CD14-positive monocyte (primary cell): ENCODE data around the gene TBCD. TPM values are rescaled to one million over a fixed set of nuclear protein-coding genes. Genes with fewer than 3 reads are reported as not detected.

ENCODE experiments used
- DNase-seq, 3 donors: peaks; one replicate each; pipeline ENCODE4 v3.0.0-alpha.2; 2011 to 2022
- H2AFZ ChIP-seq: 2 replicates; pipeline ENCODE4 v1.6.0; 2012; ENCODE audit warnings: mild to moderate bottlenecking, low read depth, low read length, inconsistent platforms; ENCODE audit not compliant: insufficient read depth, poor library complexity, severe bottlenecking
- H3K27ac ChIP-seq, 2 donors: 1 replicate in 1 of 2; 2 replicates in 1 of 2; pipeline ENCODE4 v1.5.1; 2012 to 2013; ENCODE audit warnings: low read length in 2 of 2, control low read depth in 1 of 2, inconsistent platforms in 1 of 2, low read depth in 1 of 2, mild to moderate bottlenecking in 1 of 2
- H3K27me3 ChIP-seq, 2 donors: one replicate each; pipeline versions ENCODE4 v1.6.0 to v1.6.1; 2011 to 2013; ENCODE audit warnings: low read length in 2 of 2; ENCODE audit not compliant: control insufficient read depth in 2 of 2, insufficient read depth in 2 of 2
- H3K36me3 ChIP-seq, 2 donors: replicated peaks in 1 of 2; 1 replicate in 1 of 2; 2 replicates in 1 of 2; pipeline versions ENCODE4 v1.5.1 to v1.6.1; 2012 to 2013; ENCODE audit warnings: low read length in 2 of 2, control low read depth in 1 of 2, inconsistent platforms in 1 of 2, mild to moderate bottlenecking in 1 of 2; ENCODE audit not compliant: insufficient read depth in 2 of 2, control insufficient read depth in 1 of 2
- H3K4me1 ChIP-seq, 2 donors: 1 replicate in 1 of 2; 2 replicates in 1 of 2; pipeline versions ENCODE4 v1.5.1 to v1.6.1; 2012 to 2013; ENCODE audit warnings: low read length in 2 of 2, control low read depth in 1 of 2, inconsistent platforms in 1 of 2, mild to moderate bottlenecking in 1 of 2, moderate library complexity in 1 of 2; ENCODE audit not compliant: insufficient read depth in 2 of 2, control insufficient read depth in 1 of 2
- H3K4me2 ChIP-seq: replicated peaks from 2 replicates; pipeline ENCODE3; 2012; ENCODE audit warnings: low read length, moderate library complexity, mild to moderate bottlenecking; ENCODE audit not compliant: poor library complexity, severe bottlenecking; ENCODE audit errors: extremely low read depth
- H3K4me3 ChIP-seq, 3 experiments: fragments of 200-600 bp in 1 of 3; sonication (generic) in 1 of 3; replicated peaks in 1 of 3; 1 replicate in 2 of 3; 2 replicates in 1 of 3; pipeline ENCODE4 v1.5.1; 2011 to 2013; ENCODE audit warnings: low read length in 3 of 3, mild to moderate bottlenecking in 3 of 3, control low read depth in 2 of 3, low read depth in 2 of 3, inconsistent platforms in 1 of 3, moderate library complexity in 1 of 3
- H3K79me2 ChIP-seq: 2 replicates; pipeline ENCODE4 v1.6.0; 2012; ENCODE audit warnings: mild to moderate bottlenecking, control low read depth, inconsistent platforms, low read length, moderate library complexity; ENCODE audit not compliant: insufficient read depth
- H3K9ac ChIP-seq: 2 replicates; pipeline ENCODE4 v1.6.0; 2017; ENCODE audit warnings: low read length, mild to moderate bottlenecking; ENCODE audit not compliant: insufficient read depth, poor library complexity, severe bottlenecking
- H3K9me3 ChIP-seq, 2 donors: replicated peaks in 1 of 2; 1 replicate in 1 of 2; 2 replicates in 1 of 2; pipeline versions ENCODE4 v1.5.1 to v1.6.1; 2012 to 2013; ENCODE audit warnings: low read length in 2 of 2, control low read depth in 1 of 2; ENCODE audit not compliant: control insufficient read depth in 1 of 2, insufficient read depth in 1 of 2
- H4K20me1 ChIP-seq: 2 replicates; pipeline ENCODE4 v1.6.0; 2012; ENCODE audit warnings: mild to moderate bottlenecking, low read length, control low read depth, moderate library complexity; ENCODE audit not compliant: insufficient read depth
- H3K27ac Mint-ChIP-seq, 7 donors: one replicate each; pipeline ENCODE4 v1.8.0; 2020; ENCODE audit warnings: mild to moderate bottlenecking in 7 of 7, mixed read lengths in 7 of 7, moderate library complexity in 6 of 7, inconsistent platforms in 2 of 7
- H3K27me3 Mint-ChIP-seq, 3 donors: one replicate each; pipeline ENCODE4 v1.8.0; 2021 to 2022; ENCODE audit warnings: low read depth in 3 of 3, mild to moderate bottlenecking in 3 of 3, mixed read lengths in 3 of 3, moderate library complexity in 3 of 3, inconsistent platforms in 1 of 3
- H3K36me3 Mint-ChIP-seq, 2 donors: one replicate each; pipeline ENCODE4 v1.8.0; 2020; ENCODE audit warnings: mixed read lengths in 2 of 2, inconsistent platforms in 1 of 2, mild to moderate bottlenecking in 1 of 2
- H3K4me1 Mint-ChIP-seq: one replicate; pipeline ENCODE4 v1.8.0; 2020; ENCODE audit warnings: mild to moderate bottlenecking, mixed read lengths
- H3K4me3 Mint-ChIP-seq, 2 donors: one replicate each; pipeline ENCODE4 v1.8.0; 2020; ENCODE audit warnings: mild to moderate bottlenecking in 2 of 2, mixed read lengths in 2 of 2, moderate library complexity in 1 of 2
- H3K9me3 Mint-ChIP-seq, 7 donors: one replicate each; pipeline ENCODE4 v1.8.0; 2020 to 2022; ENCODE audit warnings: mixed read lengths in 7 of 7, mild to moderate bottlenecking in 6 of 7, moderate library complexity in 6 of 7, inconsistent platforms in 2 of 7
- WGBS: methylation state at CpG from one replicate; pipeline ENCODE4 v1.1.5; 2013; ENCODE audit warnings: missing lambda C conversion rate; ENCODE audit not compliant: insufficient coverage; 5-methylcytosine and 5-hydroxymethylcytosine counted together
- intact Hi-C, 2 donors: fragments of 100-400 bp; cut with micrococcal nuclease; formaldehyde crosslinking; loops; one replicate each; pipeline versions ENCODE4 v1.15.0 to v1.15.1; 2023
- polyA plus RNA-seq, 3 donors: library from polyadenylated mRNA; depleted of rRNA in 1 of 3; unstranded in 2 of 3; stranded (reverse) in 1 of 3; fragments of 300-500 nt in 2 of 3; fragments of >200 nt in 1 of 3; fragmentation: Illumina TruSeq in 2 of 3; gene quantifications; 1 replicate in 2 of 3; 2 replicates in 1 of 3; pipeline ENCODE4 v1.2.3, GENCODE V29; 2012 to 2021
- TF ChIP-seq, protein P1 (sequence below): fragments of 200-600 bp; IDR thresholded peaks from one replicate; pipeline ENCODE4 v1.8.0; 2022; ENCODE audit warnings: antibody characterized with exemption, mild to moderate bottlenecking

TBCD gene
- polyA plus RNA-seq, 3 donors: 54.7 to 74.0 (median 66.6) TPM

GRCh38 chr17:82895087-82895486 is 143.2 kb downstream of the TBCD start:
- intact Hi-C loops: no loop called here
- Histone ChIP-seq H2AFZ (no peak overlapping the region), H3K4me1 (peaks cover 0 to 4% of the 10 kb centered on the region in 2 donors), H3K27ac (no peak overlapping the region), H3K9me3 (no peaks in the 10 kb centered on the region), H3K36me3 (peaks cover 18 to 49% of the 10 kb centered on the region in 2 donors), H3K27me3 (no peaks in the 10 kb centered on the region), H4K20me1 (no peaks in the 10 kb centered on the region), H3K79me2 (no peaks in the 10 kb centered on the region), H3K4me3 (no peak overlapping the region), H3K4me2 (no peak overlapping the region), H3K9ac (no peak overlapping the region)
- H3K9me3 Mint-ChIP-seq: peaks cover 0 to 3% (median 0%) of the 10 kb centered on the region in 7 donors
- TF ChIP-seq, protein P1, sequence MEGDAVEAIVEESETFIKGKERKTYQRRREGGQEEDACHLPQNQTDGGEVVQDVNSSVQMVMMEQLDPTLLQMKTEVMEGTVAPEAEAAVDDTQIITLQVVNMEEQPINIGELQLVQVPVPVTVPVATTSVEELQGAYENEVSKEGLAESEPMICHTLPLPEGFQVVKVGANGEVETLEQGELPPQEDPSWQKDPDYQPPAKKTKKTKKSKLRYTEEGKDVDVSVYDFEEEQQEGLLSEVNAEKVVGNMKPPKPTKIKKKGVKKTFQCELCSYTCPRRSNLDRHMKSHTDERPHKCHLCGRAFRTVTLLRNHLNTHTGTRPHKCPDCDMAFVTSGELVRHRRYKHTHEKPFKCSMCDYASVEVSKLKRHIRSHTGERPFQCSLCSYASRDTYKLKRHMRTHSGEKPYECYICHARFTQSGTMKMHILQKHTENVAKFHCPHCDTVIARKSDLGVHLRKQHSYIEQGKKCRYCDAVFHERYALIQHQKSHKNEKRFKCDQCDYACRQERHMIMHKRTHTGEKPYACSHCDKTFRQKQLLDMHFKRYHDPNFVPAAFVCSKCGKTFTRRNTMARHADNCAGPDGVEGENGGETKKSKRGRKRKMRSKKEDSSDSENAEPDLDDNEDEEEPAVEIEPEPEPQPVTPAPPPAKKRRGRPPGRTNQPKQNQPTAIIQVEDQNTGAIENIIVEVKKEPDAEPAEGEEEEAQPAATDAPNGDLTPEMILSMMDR: no peak
- peaks cover 0 to 3% (median 0%) of the 10 kb centered on the region in 3 donors for H3K27me3 Mint-ChIP-seq
- peaks cover 51 to 61% of the 10 kb centered on the region in 2 donors for H3K36me3 Mint-ChIP-seq
- H3K4me3 Mint-ChIP-seq: no peak overlapping the region
- DNase-seq: no peak
- H3K4me1 Mint-ChIP-seq: peaks cover 19% of the 10 kb centered on the region
- no peak overlapping the region for H3K27ac Mint-ChIP-seq
- WGBS: 97% methylated on average over 8 of the region's 12 CpGs

- TF ChIP-seq, protein P1: no peak
- Mint-ChIP-seq H3K27me3 (peaks cover 0 to 1% (median 0%) of the 10 kb centered on the region in 3 donors), H3K27ac (peak overlapping the region in 2 of 7 donors; percentile 6 to 77), H3K36me3 (peaks cover 51 to 59% of the 10 kb centered on the region in 2 donors), H3K9me3 (peaks cover 0 to 3% (median 0%) of the 10 kb centered on the region in 7 donors), H3K4me1 (peaks cover 19% of the 10 kb centered on the region), H3K4me3 (no peak overlapping the region)
- Histone ChIP-seq H3K4me1 (peaks cover 0 to 4% of the 10 kb centered on the region in 2 donors), H3K4me2 (no peak overlapping the region), H3K9ac (no peak overlapping the region), H3K9me3 (no peaks in the 10 kb centered on the region), H3K36me3 (peaks cover 20 to 50% of the 10 kb centered on the region in 2 donors), H3K27ac (no peak overlapping the region), H2AFZ (no peak overlapping the region), H3K79me2 (no peaks in the 10 kb centered on the region), H3K27me3 (no peaks in the 10 kb centered on the region), H4K20me1 (no peaks in the 10 kb centered on the region), H3K4me3 (no peak overlapping the region)
- DNase-seq: no peak
- intact Hi-C loops: no loop called here
- WGBS: 96% methylated on average over 17 of the region's 29 CpGs
Measured at GRCh38 chr17:82896071-82897000, 144.5 kb downstream of the TBCD start.
